H1 (cell line): ENCODE measurements around the gene CMTR1. TPM values are rescaled to one million over a fixed set of nuclear protein-coding genes. Genes with fewer than 3 reads are reported as not detected.

Experiments
- ASH2L ChIP-seq: fragments of 200-600, 300-600 bp; sonication (generic); IDR thresholded peaks from one replicate; pipeline ENCODE4 v1.7.1; 2017; ENCODE audit warnings: low read length
- CHD1 ChIP-seq: IDR thresholded peaks from 2 replicates; pipeline ENCODE4 v1.6.1; 2012; ENCODE audit warnings: low read depth, low read length, improper control_type of control experiment
- CTCF ChIP-seq, 3 experiments: IDR thresholded peaks; 1 replicate in 2 of 3; 2 replicates in 1 of 3; pipeline versions ENCODE4 v1.5.1 to v1.6.1; 2011; ENCODE audit warnings: low read length in 3 of 3, mild to moderate bottlenecking in 3 of 3, inconsistent platforms in 2 of 3, low read depth in 1 of 3, moderate library complexity in 1 of 3; ENCODE audit not compliant: insufficient read depth in 1 of 3; ENCODE audit errors: control extremely low read depth in 1 of 3
- GABPA ChIP-seq: IDR thresholded peaks from 2 replicates; pipeline ENCODE4 v1.6.1; 2011; ENCODE audit warnings: mild to moderate bottlenecking, low read length, moderate library complexity, borderline replicate concordance; ENCODE audit not compliant: insufficient read depth
- HDAC6 ChIP-seq: IDR thresholded peaks from one replicate; pipeline ENCODE4 v1.7.1; 2012; ENCODE audit warnings: low read depth, mild to moderate bottlenecking, inconsistent platforms, low read length, moderate library complexity
- NANOG ChIP-seq: IDR thresholded peaks from 2 replicates; pipeline ENCODE4 v1.6.1; 2011; ENCODE audit warnings: low read length, low read depth, mild to moderate bottlenecking, inconsistent platforms; ENCODE audit not compliant: insufficient read depth, poor library complexity, severe bottlenecking
- SAP30 ChIP-seq: fragments of 300-600 bp; sonication (generic); IDR thresholded peaks from 2 replicates; pipeline ENCODE4 v1.7.1; 2012; ENCODE audit warnings: low read length, moderate library complexity, mild to moderate bottlenecking, inconsistent platforms; ENCODE audit not compliant: insufficient read depth, insufficient replicate concordance
- TAF1 ChIP-seq: IDR thresholded peaks from 2 replicates; pipeline ENCODE4 v1.6.1; 2011; ENCODE audit warnings: mild to moderate bottlenecking, low read depth, low read length
- ZNF274 ChIP-seq: IDR thresholded peaks from 2 replicates; pipeline ENCODE4 v1.7.0; 2012; ENCODE audit warnings: low read length, borderline replicate concordance; ENCODE audit errors: extremely low read depth
- polyA plus RNA-seq, 7 experiments: library from polyadenylated mRNA; depleted of rRNA in 3 of 7; stranded (reverse) in 5 of 7; unstranded in 2 of 7; fragments of >200 nt in 5 of 7; fragments of 200-250 nt in 2 of 7; gene quantifications; 1 replicate in 5 of 7; 2 replicates in 1 of 7; 4 replicates in 1 of 7; pipeline versions ENCODE4 v1.2.1 to v1.2.3, GENCODE V29; 2011 to 2013; ENCODE audit warnings: missing spikeins in 2 of 7, mixed read lengths in 2 of 7
- total RNA-seq: library from RNA; stranded (reverse); fragmentation: NEBNext Ultra II Directional; extraction: Animal tissue kit (Norgen Biotek cat#: 25700); gene quantifications from 2 replicates; pipeline ENCODE4 v1.2.1, GENCODE V29; 2021

The CMTR1 gene
- total and polyA plus RNA-seq, 2 of the 8 experiments (the other 6 are each of a cell fraction or from before 2014, with no cell fraction given) = 15.2 to 33.1 TPM

GRCh38 chr6:37503309-37503965, 70.4 kb downstream of the CMTR1 start (continued):
- TF ChIP-seq CTCF (IDR thresholded peaks at IDR 0.05; ENCODE audit: control extremely low read depth in 1 of 3, insufficient read depth in 1 of 3, low read depth in 1 of 3, low read length in 3 of 3) (no peak), SAP30 (no peak), HDAC6 (no peak), ZNF274 (no peak), NANOG (no peak), CHD1 (no peak), ASH2L (no peak), TAF1 (no peak), GABPA (no peak)
